Naive B cell (primary cell): ENCODE data around the gene CADM4. TPM values are rescaled to one million over a fixed set of nuclear protein-coding genes. Genes with fewer than 3 reads are reported as not detected.
A peak's percentile ranks its signal among the peaks of the same experiment; 100 is the strongest.
"Not testable (repeated sequence)": the region's sequence is repeated elsewhere in the genome, so short reads cannot be mapped to it uniquely, and the experiment has no call there.

ENCODE experiments used
- ATAC-seq, 2 donors: fragments of 150-1000 bp; cut with Tn5 transposase; 2 replicates each; pipeline ENCODE4 v1.10.0; 2021; ENCODE audit warnings: low read depth in 2 of 2, mild to moderate bottlenecking in 2 of 2, moderate library complexity in 2 of 2
- DNase-seq: peaks from one replicate; pipeline ENCODE4 v3.0.0; 2022
- H3K27ac Mint-ChIP-seq, 6 donors: one replicate each; pipeline ENCODE4 v1.8.0; 2020 to 2022; ENCODE audit warnings: mild to moderate bottlenecking in 6 of 6, mixed read lengths in 6 of 6, moderate library complexity in 5 of 6, inconsistent platforms in 2 of 6
- H3K27me3 Mint-ChIP-seq, 3 donors: one replicate each; pipeline ENCODE4 v1.8.0; 2021 to 2022; ENCODE audit warnings: mixed read lengths in 3 of 3, mild to moderate bottlenecking in 1 of 3
- H3K36me3 Mint-ChIP-seq, 2 donors: one replicate each; pipeline ENCODE4 v1.8.0; 2020 to 2022; ENCODE audit warnings: mixed read lengths in 2 of 2, inconsistent platforms in 1 of 2, mild to moderate bottlenecking in 1 of 2
- H3K4me1 Mint-ChIP-seq, 3 donors: one replicate each; pipeline ENCODE4 v1.8.0; 2020 to 2022; ENCODE audit warnings: mixed read lengths in 3 of 3, inconsistent platforms in 1 of 3, mild to moderate bottlenecking in 1 of 3, moderate library complexity in 1 of 3
- H3K4me3 Mint-ChIP-seq, 8 donors: one replicate each; pipeline ENCODE4 v1.8.0; 2020 to 2022; ENCODE audit warnings: mild to moderate bottlenecking in 8 of 8, mixed read lengths in 8 of 8, moderate library complexity in 8 of 8, inconsistent platforms in 2 of 8
- H3K9me3 Mint-ChIP-seq, 7 donors: one replicate each; pipeline ENCODE4 v1.8.0; 2020 to 2022; ENCODE audit warnings: mixed read lengths in 7 of 7, mild to moderate bottlenecking in 5 of 7, inconsistent platforms in 2 of 7, moderate library complexity in 1 of 7
- polyA plus RNA-seq, 6 donors: library from polyadenylated mRNA; unstranded; fragments of 300-500 nt; fragmentation: Illumina TruSeq; gene quantifications; one replicate each; pipeline ENCODE4 v1.2.3, GENCODE V29; 2021; ENCODE audit warnings: low read depth in 6 of 6

CADM4 gene
- polyA plus RNA-seq, 6 donors from 2014 or later, result 0.12 to 0.22 (median 0.19) TPM; not detected in 2

DNA sequence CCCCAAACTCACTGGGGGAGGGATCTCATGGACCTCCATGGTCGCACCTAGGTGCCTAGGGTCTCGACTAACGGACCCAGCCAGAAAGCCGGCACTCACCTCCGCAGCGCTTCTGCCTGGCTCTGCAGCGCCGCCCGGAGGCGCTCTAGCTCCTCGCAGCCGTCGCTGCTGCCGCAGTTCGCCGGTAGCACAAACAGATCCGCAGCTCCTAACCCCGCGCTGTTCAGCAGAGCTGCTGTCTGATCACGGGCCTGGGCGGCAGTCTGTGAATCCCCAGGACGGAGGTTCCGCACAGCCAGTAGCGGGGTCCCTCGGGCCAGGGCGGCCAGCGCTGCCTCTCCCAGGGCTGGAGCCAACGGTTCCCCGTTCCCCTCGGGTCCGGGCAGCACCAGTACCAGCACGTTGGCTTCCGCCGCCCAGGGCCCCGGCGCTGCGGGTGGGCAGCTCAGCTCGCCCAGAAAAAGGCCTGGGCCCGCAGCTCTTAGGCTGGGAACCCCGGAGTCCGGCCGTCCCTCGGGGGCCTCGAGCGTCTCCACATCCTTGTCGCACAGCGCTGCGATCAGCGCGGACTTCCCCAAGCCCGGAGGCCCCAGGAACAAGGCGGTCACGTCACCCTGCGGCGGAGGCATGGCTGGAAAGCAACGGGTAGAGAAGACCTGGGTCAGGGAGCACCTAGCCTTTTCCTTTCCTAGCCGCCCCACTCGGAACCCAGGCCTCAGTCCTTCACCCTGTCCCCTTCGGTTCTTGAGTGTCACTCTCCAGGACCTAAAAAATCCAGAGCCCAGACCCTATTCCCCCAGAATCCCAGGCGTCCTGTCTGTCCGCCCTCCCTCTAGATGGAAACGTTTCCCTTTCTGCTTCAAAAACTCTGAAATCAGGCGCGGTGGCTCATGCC is 44.7 kb downstream of the CADM4 start:
- peak; percentile 66 for DNase-seq
- H3K27me3 Mint-ChIP-seq, result no peaks in the 10 kb centered on the region
- H3K9me3 Mint-ChIP-seq, result no peaks in the 10 kb centered on the region
- H3K4me1 Mint-ChIP-seq, result peaks cover 45 to 66% (median 62%) of the 10 kb centered on the region in 3 donors
- peak; percentile 52 to 54 for ATAC-seq
- no peaks in the 10 kb centered on the region for H3K36me3 Mint-ChIP-seq
- H3K27ac Mint-ChIP-seq, result peak overlapping the region; percentile 99 to 100 (median 100)
- H3K4me3 Mint-ChIP-seq, result peak overlapping the region; percentile 92 to 98 (median 98)

DNA sequence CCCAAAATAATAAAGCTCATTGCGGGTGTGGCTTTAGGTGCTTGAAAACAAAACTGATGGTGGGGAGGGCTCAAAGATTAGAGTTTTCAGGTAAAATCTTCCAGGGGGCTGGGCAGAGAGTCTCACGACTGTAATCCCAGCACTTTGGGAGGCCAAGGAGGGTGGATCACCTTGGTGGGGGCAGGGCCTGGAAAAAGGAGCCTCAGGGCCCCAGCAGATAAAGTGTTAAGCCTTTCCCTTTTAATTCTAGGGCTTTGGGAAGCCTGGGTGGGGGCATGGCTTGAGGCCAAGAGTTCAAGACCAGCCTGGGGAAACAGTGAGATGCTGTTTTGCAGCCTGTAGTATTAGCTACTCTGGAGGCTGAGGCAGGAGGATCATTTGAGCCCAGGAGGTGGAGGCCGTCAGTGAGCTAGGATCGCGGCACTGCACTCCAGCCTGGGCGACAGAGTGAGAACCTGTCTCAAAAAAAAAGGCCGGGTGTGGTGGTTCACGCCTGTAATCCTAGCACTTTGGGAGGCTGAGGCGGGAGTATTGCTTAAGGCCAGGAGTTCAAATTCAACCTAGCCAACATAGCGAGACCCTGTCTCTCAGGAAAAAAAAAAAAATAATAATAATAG is 45.5 kb downstream of the CADM4 start:
- H3K36me3 Mint-ChIP-seq, result no peaks in the 10 kb centered on the region
- ATAC-seq, result no peak

DNA sequence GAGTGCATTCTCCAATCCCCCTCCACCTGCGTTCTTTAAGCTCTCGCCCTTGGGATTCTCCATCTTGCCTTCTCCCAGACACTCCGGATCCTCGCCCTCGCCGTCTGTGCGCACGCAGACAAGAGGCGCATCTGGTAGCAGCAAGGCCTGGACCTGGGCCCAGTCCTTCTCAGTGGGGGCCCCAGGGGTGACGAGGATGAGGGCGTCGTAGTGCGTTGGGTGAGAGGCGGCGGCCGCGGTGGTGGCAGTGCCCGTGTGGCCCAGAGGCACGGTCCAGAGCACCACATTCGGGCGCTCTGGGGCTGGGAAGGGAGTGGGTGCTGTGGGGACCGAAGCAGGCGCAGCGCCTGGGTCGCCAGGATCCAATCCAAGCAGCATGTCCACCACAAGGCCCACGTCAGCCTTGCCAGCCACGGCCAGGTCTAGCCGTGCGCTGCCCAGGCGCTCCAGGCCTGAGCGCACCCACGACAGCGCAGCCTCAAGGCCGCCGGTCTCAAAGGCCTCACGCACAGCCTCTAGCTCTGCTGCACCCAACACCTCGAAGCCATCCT is 46.8 kb downstream of the CADM4 start:
- Mint-ChIP-seq H3K27me3 (no peaks in the 10 kb centered on the region), H3K9me3 (no peaks in the 10 kb centered on the region), H3K36me3 (no peaks in the 10 kb centered on the region), H3K4me1 (peaks cover 50 to 67% (median 64%) of the 10 kb centered on the region in 3 donors), H3K27ac (peak overlapping the region in 4 of 6 donors; percentile 67 to 96 (median 84)), H3K4me3 (peak overlapping the region in 4 of 8 donors; percentile 5 to 85 (median 60))
- no peak for ATAC-seq
- DNase-seq, result no peak

More for the DNA sequence above, 45.5 kb downstream of the CADM4 start:
- Mint-ChIP-seq H3K27ac (peak overlapping the region in 5 of 6 donors; percentile 25 to 100 (median 97)), H3K4me1 (peaks cover 51 to 69% (median 66%) of the 10 kb centered on the region in 3 donors), H3K27me3 (no peaks in the 10 kb centered on the region), H3K9me3 (no peaks in the 10 kb centered on the region), H3K4me3 (peak overlapping the region; percentile 92 to 98 (median 98))
- no peak for DNase-seq

DNA sequence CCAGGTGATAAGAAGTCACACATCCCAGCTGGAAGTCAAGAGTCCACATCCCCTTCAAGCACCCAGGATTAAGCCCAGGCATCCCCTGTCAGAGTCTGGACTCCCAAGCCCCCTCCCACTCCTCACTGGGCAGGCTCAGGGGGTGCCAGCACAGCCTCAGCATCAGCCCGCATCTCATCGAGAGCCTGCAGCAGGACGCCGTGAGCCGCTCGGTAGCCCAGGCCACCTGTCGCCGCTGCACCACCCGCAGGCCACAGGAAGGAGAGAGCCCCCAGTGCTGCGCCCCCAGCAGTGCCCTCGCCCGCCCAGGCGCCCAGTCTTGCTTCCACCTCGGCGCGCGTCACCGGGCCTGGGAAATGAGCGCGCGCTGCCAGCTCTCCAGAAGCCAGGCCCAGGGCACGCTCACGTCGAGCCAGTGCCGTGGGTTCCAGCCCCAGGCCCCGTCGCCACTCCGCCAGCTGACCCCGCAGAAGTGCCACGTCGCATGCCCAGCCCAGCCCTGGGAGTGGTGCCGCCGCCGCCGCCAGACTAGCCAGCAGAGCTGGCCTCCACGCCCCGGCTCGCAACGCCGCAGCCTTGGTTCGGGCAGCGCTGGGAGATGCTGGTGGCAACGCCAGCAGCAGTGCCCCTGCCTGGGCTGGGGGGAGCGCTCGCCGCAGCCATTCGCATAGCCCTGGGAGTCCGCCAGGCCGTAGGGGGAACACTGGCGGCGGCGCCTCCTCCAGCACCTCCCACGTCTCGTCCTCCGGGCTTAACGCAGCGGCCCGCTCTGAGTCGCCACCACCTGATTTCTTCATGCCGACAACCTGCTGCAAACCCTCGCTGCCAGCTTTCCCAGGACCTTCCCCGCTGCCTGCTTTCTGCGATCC is 47.5 kb downstream of the CADM4 start:
- ATAC-seq (no peak), DNase-seq (no peak)
- no peaks in the 10 kb centered on the region for H3K9me3 Mint-ChIP-seq
- H3K36me3 Mint-ChIP-seq, result no peaks in the 10 kb centered on the region
- H3K27ac Mint-ChIP-seq, result peak overlapping the region in 4 of 6 donors; percentile 62 to 96 (median 76)
- H3K4me1 Mint-ChIP-seq, result peaks cover 43 to 60% (median 56%) of the 10 kb centered on the region in 3 donors
- H3K27me3 Mint-ChIP-seq, result no peaks in the 10 kb centered on the region
- peak overlapping the region in 1 of 8 donors; percentile 29 for H3K4me3 Mint-ChIP-seq

DNA sequence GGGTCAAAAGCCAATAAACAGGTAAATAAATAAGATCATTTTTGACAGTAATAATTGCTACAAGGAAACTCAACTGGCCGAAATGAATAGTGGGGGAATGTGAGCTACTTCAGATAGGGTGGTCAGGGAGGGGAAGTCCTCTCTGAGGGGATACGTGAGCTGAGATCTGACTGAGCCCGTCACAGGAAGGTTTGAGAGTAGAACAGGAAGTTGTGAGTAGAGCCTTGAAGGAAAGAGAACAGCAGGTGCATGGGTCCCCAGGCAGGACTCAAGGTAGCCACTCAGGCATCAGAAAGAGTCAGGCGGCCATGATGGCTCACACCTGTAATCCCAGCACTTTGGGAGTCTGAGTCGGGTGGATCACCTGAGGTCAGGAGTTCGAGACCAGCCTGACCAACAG is 50.0 kb downstream of the CADM4 start:
- no peaks in the 10 kb centered on the region for H3K9me3 Mint-ChIP-seq
- H3K36me3 Mint-ChIP-seq, result peaks cover 0 to 8% of the 10 kb centered on the region in 2 donors
- peak overlapping the region in 5 of 8 donors; percentile 23 to 52 (median 45) for H3K4me3 Mint-ChIP-seq
- peak; percentile 25 for DNase-seq
- peaks cover 39 to 59% (median 55%) of the 10 kb centered on the region in 3 donors for H3K4me1 Mint-ChIP-seq
- H3K27ac Mint-ChIP-seq, result peak overlapping the region; percentile 57 to 92 (median 86)
- H3K27me3 Mint-ChIP-seq, result no peaks in the 10 kb centered on the region
- peak; percentile 80 for ATAC-seq

DNA sequence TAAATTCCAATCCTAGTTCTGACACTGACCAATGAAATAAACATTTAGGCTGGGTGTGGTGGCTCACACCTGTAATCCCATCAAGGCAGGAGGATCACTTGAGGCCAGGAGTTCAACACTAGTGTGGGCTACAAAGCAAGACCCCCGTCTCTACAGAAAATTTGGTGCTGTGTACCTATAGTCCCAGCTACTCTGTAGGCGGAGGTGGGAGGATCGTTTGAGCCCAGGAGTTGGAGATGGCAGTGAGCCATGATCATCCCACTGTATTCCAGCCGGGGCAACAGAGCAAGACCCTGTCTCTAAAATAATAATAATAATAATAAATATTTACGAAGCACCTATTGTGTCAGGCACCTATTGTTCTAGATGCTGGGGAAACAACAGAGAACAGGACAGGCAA is 50.4 kb downstream of the CADM4 start:
- ATAC-seq, result no peak
- Mint-ChIP-seq H3K4me3 (peak overlapping the region in 4 of 8 donors; percentile 23 to 52 (median 46)), H3K27me3 (no peaks in the 10 kb centered on the region), H3K4me1 (peaks cover 42 to 63% (median 59%) of the 10 kb centered on the region in 3 donors), H3K36me3 (peaks cover 0 to 8% of the 10 kb centered on the region in 2 donors), H3K9me3 (no peaks in the 10 kb centered on the region), H3K27ac (peak overlapping the region in 4 of 6 donors; percentile 86 to 92 (median 88))
- DNase-seq, result no peak

DNA sequence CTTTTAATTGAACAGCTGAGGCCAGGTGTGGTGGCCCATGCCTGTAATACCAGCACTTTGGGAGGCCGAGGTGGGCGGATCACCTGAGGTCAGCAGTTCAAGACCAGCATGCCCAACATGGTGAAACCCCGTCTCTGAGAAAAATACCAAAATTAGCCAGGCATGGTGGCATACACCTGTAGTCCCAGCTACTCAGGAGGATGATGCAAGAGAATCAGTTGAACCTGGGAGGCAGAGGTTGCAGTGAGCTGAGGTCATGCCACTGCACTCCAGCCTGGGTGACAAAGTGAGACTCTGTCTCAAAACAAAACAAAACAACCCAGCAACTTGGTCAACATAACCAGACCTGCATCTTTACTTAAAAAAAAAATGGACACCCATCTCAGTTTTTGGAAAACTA is 52.6 kb downstream of the CADM4 start:
- not testable (repeated sequence) for DNase-seq, ATAC-seq, H3K36me3 Mint-ChIP-seq, H3K27me3 Mint-ChIP-seq, H3K4me3 Mint-ChIP-seq, H3K9me3 Mint-ChIP-seq
- peaks cover 31 to 70% (median 55%) of the 10 kb centered on the region in 3 donors for H3K4me1 Mint-ChIP-seq
- peak overlapping the region in 1 of 6 donors; percentile 11 for H3K27ac Mint-ChIP-seq

DNA sequence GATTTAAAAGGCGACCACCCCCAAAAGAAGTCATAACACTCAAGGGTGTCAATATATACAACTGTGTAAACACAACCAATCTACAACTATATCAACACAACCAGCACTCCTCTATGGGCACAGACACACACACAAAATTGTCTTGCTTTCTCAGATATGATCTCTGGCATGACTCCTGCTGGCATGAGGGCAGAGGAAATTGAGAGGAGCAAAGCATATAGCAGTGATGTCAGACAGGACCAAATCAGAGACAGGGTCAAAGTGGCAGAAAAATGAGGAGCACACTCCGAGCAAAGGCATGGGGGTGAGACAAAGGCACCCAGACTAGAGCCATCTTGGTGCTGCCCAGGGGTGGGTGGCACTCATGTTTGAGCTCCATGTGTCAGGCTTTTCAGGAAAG is 53.3 kb downstream of the CADM4 start:
- DNase-seq (no peak), ATAC-seq (no peak)
- peaks cover 37 to 77% (median 62%) of the 10 kb centered on the region in 3 donors for H3K4me1 Mint-ChIP-seq
- peaks cover 0 to 8% of the 10 kb centered on the region in 2 donors for H3K36me3 Mint-ChIP-seq
- H3K4me3 Mint-ChIP-seq, result peak overlapping the region in 2 of 8 donors; percentile 14 to 66
- no peaks in the 10 kb centered on the region for H3K9me3 Mint-ChIP-seq
- H3K27me3 Mint-ChIP-seq, result no peaks in the 10 kb centered on the region
- peak overlapping the region in 3 of 6 donors; percentile 10 to 69 (median 25) for H3K27ac Mint-ChIP-seq

DNA sequence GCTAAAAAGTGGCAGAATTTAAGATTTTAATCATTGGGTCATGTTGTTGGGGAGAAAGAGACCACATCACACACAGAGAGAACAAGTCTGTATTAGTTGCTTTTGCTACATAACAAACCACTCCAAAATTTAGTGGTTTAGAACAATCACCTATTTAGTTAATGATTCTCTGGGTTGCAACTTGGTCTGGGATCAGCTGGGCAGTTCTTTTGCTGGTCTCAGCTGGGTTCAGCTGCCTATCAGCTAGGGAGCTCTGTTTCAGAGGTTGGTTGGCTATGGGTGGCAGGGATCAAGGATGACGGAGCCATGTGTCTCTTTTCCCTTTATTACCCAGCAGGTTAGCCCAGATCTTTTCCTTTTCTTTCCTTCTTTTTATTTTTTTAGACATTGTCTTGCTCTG is 55.2 kb downstream of the CADM4 start:
- Mint-ChIP-seq H3K27me3 (no peaks in the 10 kb centered on the region), H3K27ac (peak overlapping the region; percentile 63 to 92 (median 89)), H3K4me1 (peaks cover 36 to 70% (median 52%) of the 10 kb centered on the region in 3 donors), H3K4me3 (peak overlapping the region; percentile 26 to 62 (median 44)), H3K9me3 (no peaks in the 10 kb centered on the region), H3K36me3 (peaks cover 0 to 8% of the 10 kb centered on the region in 2 donors)
- DNase-seq (no peak), ATAC-seq (no peak)

DNA sequence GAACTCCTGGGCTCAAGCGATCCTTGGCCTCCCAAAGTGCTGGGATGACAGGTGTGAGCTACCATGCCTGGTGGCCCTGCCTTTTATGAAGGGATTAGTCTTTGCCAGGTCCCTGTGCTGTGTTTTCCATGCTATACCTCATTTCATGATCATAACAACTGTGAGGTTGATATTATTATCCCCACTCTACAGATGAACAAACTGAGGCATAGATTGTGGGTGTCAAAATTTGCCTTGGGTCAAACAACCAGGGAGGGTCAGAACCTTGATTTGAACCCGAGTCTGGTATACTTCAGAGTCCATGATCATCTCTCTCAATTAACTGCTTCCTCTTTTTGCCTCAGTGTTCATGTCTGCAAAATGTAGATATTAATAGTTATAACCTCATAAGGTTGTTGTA is 57.2 kb downstream of the CADM4 start:
- ATAC-seq (no peak), DNase-seq (no peak)
- Mint-ChIP-seq H3K4me1 (peaks cover 43 to 70% (median 56%) of the 10 kb centered on the region in 3 donors), H3K27ac (peak overlapping the region in 1 of 6 donors; percentile 7), H3K4me3 (peak overlapping the region in 2 of 8 donors; percentile 37 to 65), H3K36me3 (peaks cover 0 to 8% of the 10 kb centered on the region in 2 donors), H3K9me3 (no peaks in the 10 kb centered on the region), H3K27me3 (no peaks in the 10 kb centered on the region)

DNA sequence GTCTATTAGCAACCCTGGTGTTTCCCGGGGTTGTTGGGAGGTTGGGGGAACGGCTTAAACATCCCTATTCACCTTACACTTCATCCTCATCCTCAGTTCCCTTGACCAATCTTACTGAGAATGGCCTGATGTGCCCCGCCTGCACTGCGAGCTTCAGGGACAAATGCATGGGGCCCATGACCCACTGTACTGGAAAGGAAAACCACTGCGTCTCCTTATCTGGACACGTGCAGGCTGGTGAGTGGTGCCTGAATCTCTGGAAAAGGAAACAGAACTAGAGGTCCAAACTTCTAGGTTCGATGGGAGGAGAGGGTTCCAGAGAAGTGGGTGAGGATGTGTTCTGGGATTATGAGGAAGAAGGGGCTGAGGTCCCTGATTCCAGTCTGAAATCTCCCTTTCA is 58.2 kb downstream of the CADM4 start:
- no peak for DNase-seq
- Mint-ChIP-seq H3K4me3 (peak overlapping the region in 3 of 8 donors; percentile 56 to 71 (median 64)), H3K36me3 (peaks cover 0 to 6% of the 10 kb centered on the region in 2 donors), H3K9me3 (no peaks in the 10 kb centered on the region), H3K27ac (peak overlapping the region in 3 of 6 donors; percentile 27 to 90 (median 75)), H3K4me1 (peaks cover 49 to 68% (median 57%) of the 10 kb centered on the region in 3 donors), H3K27me3 (no peaks in the 10 kb centered on the region)
- ATAC-seq, result no peak

DNA sequence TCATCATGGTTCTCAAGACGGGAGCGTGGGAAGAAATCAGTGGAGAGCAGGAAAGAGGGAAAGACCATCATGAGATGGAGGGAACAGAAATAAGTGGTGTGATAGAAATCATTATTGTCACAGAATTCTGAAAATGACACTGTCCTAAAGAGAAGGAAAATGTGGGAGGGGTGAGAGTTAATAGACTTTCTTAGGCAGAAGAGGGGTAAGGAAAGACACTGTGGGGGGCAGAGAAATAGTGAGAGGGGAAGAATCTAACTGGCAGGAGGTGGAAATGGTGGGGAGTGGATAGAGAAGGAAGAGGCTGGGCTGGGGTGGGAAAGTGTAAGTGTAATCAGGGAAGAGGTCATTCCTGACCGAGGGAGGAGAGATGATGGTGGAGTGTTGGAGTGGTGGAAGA is 60.9 kb downstream of the CADM4 start:
- ATAC-seq (no peak), DNase-seq (no peak)
- Mint-ChIP-seq H3K9me3 (no peaks in the 10 kb centered on the region), H3K27me3 (no peaks in the 10 kb centered on the region), H3K27ac (peak overlapping the region in 5 of 6 donors; percentile 29 to 75 (median 65)), H3K4me1 (peaks cover 42 to 62% (median 47%) of the 10 kb centered on the region in 3 donors), H3K36me3 (no peaks in the 10 kb centered on the region), H3K4me3 (peak overlapping the region; percentile 38 to 90 (median 76))
